Adipose tissue (tissue), 3 donors: ENCODE measurements around the gene FAM193B. TPM values are rescaled to one million over a fixed set of nuclear protein-coding genes. Genes with fewer than 3 reads are reported as not detected.

Experiments used
- H3K27ac ChIP-seq: one replicate; pipeline ENCODE4 v1.5.1; 2013; ENCODE audit warnings: low read depth, low read length
- WGBS, 3 donors: extraction: QIAGEN DNeasy Blood & Tissue Kit; methylation state at CpG; one replicate each; pipeline ENCODE4 v1.1.7; 2013; 5-methylcytosine and 5-hydroxymethylcytosine counted together
- polyA plus RNA-seq, 3 donors: library from polyadenylated mRNA; stranded (reverse); fragments of 200-250 nt; gene quantifications; one replicate each; pipeline ENCODE4 v1.2.3, GENCODE V29; 2013
- donor health status: healthy with polysubstance abuse.
- donor health status: Bipolar disorder and iron deficiency.
- donor health status: healthy.

Gene FAM193B
- polyA plus RNA-seq, 3 donors, result 61.5 to 201 (median 72.5) TPM

DNA sequence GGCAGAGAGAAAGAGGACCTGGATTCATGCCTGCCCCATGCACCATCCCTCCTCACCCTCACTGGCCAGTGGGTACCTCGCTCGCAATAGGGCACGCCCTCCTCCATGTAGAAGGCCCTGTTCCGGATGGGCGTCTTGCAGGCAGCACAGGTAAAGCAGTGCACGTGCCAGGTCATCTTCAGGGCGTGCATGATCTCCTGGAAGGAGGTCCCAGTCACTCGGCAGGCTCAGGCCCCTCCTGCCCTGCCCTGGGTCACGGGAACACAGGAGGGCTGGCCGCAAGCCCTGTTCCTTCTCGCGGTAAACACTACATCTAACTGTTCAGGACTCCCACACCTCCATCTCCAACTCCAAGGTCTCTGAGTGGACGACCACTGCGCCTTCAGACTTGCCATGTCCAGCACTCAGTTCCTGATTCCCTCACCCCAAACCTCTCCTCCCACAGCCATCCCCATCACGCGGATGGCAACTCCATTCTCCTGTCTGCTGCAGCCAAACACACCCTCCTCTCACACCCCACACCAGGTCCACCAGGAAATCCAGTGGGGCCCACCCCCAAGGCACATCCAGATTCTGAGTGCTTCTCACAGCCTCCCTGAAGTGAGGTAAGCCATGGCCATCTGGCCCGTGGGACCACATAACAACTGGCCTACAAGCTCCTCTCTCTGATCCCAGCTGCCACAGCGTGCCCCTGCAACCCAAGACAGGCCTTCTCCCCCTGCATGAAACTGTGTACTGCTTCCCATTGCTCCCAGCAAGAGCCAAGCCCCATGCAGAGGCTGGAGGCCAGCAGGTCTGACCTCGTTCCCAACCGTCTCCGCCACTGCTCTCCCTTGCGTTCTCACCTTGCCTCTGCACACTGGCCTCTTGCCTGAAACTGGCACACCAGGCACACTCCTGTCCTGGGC is 70.1 kb downstream of the FAM193B start:
- WGBS, 3 donors, result 88 to 91% (median 90%) methylated on average over 22 of the region's 22 CpGs
- H3K27ac ChIP-seq, result no peak overlapping the region

GRCh38 chr5:177483042-177483441 is 71.3 kb downstream of the FAM193B start:
- WGBS, 3 donors, result 96 to 98% (median 96%) methylated on average over 9 of the region's 9 CpGs
- H3K27ac ChIP-seq, result no peak overlapping the region

GRCh38 chr5:177482359-177482795 is 72.0 kb downstream of the FAM193B start:
- H3K27ac ChIP-seq, result no peak overlapping the region
- WGBS, 3 donors, result 90 to 93% (median 92%) methylated on average over 10 of the region's 10 CpGs

GRCh38 chr5:177479774-177480173 is 74.6 kb downstream of the FAM193B start:
- 41 to 83% (median 47%) methylated on average over 14 of the region's 14 CpGs for whole genome bisulfite sequencing, 3 donors

GRCh38 chr5:177478711-177479646 is 75.4 kb downstream of the FAM193B start:
- 27 to 43% (median 28%) methylated on average over 18 of the region's 18 CpGs for WGBS, 3 donors
- H3K27ac ChIP-seq, result no peak overlapping the region

More at GRCh38 chr5:177479774-177480173, 74.6 kb downstream of the FAM193B start:
- no peak overlapping the region for H3K27ac ChIP-seq

DNA sequence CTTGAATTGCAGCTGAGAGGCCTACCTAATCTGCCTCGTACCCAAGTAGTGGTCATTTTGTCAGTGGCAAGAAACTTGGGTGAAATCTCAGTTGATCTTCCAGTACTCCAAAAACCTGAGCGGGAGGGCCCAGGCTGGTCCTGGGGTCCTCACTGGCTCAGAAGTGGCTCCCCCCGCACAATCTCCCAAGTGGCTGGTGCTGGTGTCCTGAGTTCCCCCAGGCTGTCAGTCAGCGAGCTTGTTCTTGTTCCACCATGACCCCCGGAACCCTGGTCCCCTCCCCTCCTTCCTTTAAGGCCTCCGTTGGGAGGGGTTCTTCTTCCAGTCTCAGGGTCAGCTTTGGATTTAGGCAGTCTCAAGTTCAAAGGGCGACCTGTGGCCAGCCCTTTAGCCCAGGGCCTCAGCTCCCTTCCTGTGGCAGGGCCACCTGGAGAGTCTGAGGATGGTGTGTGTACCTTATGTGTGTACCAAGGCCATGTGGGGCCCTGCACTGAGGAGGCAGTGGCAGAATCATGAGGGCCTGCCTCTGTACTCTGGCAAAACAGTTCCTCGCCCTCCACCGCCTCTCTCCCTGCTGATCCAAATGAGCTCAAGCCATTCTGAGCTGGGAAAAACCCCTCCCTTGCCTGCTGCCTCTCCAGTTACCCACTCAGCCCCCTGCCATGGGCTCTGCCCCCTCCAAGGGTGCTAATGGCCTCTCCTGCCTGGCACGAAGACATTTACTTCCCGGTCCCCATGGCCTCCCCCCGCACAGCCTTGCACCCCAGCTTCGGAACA is 76.5 kb downstream of the FAM193B start:
- WGBS, 3 donors, result 93 to 95% (median 95%) methylated on average over 13 of the region's 13 CpGs
- no peak overlapping the region for H3K27ac ChIP-seq

GRCh38 chr5:177476531-177477233 is 77.7 kb downstream of the FAM193B start:
- WGBS, 3 donors, result 66 to 83% (median 68%) methylated on average over 18 of the region's 18 CpGs
- no peak overlapping the region for H3K27ac ChIP-seq

GRCh38 chr5:177475563-177476427 is 78.6 kb downstream of the FAM193B start:
- no peak overlapping the region for H3K27ac ChIP-seq

GRCh38 chr5:177474846-177475562 is 79.4 kb downstream of the FAM193B start:
- no peak overlapping the region for H3K27ac ChIP-seq
- 30 to 52% (median 36%) methylated on average over 3 to 4 of the region's 4 CpGs for WGBS, 3 donors

More at GRCh38 chr5:177475563-177476427, 78.6 kb downstream of the FAM193B start:
- 63 to 75% (median 72%) methylated on average over 11 of the region's 11 CpGs for WGBS, 3 donors

GRCh38 chr5:177474002-177474476 is 80.3 kb downstream of the FAM193B start:
- no peak overlapping the region for H3K27ac ChIP-seq
- WGBS, 3 donors, result 54 to 58% (median 58%) methylated on average over 7 of the region's 7 CpGs

DNA sequence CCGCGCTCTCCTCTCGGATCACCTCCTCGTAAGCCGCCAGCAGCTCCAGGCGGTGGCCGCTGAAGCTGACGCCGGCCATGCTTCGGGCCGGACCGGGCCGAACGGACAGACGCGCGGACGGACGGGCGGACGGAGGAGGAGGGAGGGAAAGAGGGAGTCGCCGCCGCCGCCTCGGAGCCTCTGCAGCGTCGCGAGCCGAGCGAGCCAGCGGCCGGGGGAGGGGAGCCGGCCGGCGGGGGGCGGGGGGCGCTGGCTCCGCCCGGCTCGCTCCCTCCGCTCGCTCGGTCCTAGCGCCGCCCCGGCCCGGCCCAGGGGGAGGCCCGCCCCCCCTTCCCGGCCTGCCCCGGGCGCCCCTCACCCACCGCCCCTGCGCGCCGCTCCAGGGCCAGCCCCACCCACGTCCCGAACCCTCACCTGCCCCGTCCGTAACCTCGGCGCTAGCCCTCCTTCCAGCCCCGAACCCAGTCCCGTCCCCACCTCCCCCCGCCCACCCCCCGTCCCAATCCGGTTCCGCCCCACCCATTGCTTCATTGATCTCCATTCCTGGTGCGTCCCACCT is 80.8 kb downstream of the FAM193B start, which contains the start of gene DBN1:
TSS of gene DBN1 (minus strand) at position 192 of the 559 bp plus-strand sequence. CDS start at position 79, 113 bp downstream.
- 1 to 3% (median 3%) methylated on average over 23 to 68 of the region's 69 CpGs for WGBS, 3 donors
- H3K27ac ChIP-seq, result no peak within 1 kb of the TSS

GRCh38 chr5:177472460-177473442 is 81.6 kb downstream of the FAM193B start:
- 1 to 4% (median 1%) methylated on average over 40 to 89 of the region's 93 CpGs for WGBS, 3 donors
- no peak overlapping the region for H3K27ac ChIP-seq

DNA sequence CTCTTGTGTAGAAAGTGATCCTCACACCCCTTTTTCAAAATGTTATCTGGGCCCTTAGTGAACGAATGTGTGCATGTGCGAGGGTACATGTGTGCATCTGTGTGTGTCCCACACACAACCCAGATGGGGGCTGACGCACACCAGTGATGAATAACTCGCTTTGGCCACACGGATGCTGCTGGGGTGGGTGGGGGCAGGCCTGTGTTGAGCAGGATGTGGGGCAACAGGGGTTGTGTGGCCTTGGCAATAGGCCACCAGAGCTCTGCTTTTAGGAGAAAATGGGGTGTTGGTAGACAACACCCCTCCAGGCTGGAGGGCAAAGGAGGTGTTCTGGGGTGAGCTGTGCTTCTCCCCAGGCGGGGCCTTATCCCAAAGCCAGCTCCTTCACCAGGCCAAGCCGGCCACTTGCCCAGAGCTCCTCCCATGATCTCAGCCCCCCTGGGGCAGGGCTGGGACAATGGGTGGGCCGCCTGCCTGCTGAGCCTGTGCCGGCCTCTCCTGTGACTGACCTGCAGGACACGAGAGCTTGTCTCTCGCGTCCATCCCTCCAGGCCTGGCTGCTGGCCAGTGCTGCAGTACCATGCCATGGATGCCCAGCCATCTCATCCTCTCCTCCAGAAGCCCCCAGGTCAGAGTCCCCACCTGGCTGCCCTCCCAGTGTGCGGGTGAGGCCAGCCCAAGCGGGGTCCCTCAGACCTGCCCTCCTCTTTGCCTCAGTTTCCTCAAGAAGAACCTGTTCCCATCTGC is 82.6 kb downstream of the FAM193B start:
- H3K27ac ChIP-seq, result no peak overlapping the region
- 43 to 78% (median 45%) methylated on average over 14 of the region's 14 CpGs for WGBS, 3 donors
